MCF 10A (cell line): Measurements from ENCODE around the gene KIF3A. TPM values are rescaled to one million over a fixed set of nuclear protein-coding genes. Genes with fewer than 3 reads are reported as not detected.
A peak's percentile ranks its signal among the peaks of the same experiment; 100 is the strongest.

Source experiments
- BruUV-seq: library from RNA; stranded (reverse); fragments of 400-500 nt; replicated peaks from 2 replicates; lab custom pipeline; 2021; lab: Mats Ljungman, UMichigan
- CTCF ChIA-PET: fragments of 300-600 bp; sonication (Branson Sonifier 250); formaldehyde crosslinking; extraction: SDS; loops from one replicate; lab custom pipeline; 2021; ENCODE audit warnings: antibody characterized with exemption, inconsistent platforms; lab: Yijun Ruan, JAX
- POLR2A ChIA-PET: fragments of 300-600, 350-650 bp; sonication (Branson Sonifier 250); formaldehyde crosslinking; extraction: SDS; loops from one replicate; lab custom pipeline; 2020; ENCODE audit warnings: antibody characterized with exemption, inconsistent platforms; lab: Yijun Ruan, JAX
- DNase-seq: peaks from one replicate; pipeline ENCODE4 v3.0.0-alpha.2; 2018; ENCODE audit not compliant: unreplicated experiment
- H3K27ac Mint-ChIP-seq: one replicate; pipeline ENCODE4 v1.8.0; 2022; ENCODE audit warnings: mild to moderate bottlenecking, low read depth, mixed read lengths; ENCODE audit not compliant: unreplicated experiment
- H3K27me3 Mint-ChIP-seq: one replicate; pipeline ENCODE4 v1.8.0; 2022; ENCODE audit warnings: mixed read lengths; ENCODE audit not compliant: insufficient read depth, unreplicated experiment
- H3K36me3 Mint-ChIP-seq: one replicate; pipeline ENCODE4 v1.8.0; 2022; ENCODE audit warnings: mild to moderate bottlenecking, moderate library complexity, mixed read lengths; ENCODE audit not compliant: insufficient read depth, unreplicated experiment
- H3K4me1 Mint-ChIP-seq: one replicate; pipeline ENCODE4 v1.8.0; 2022; ENCODE audit warnings: mixed read lengths; ENCODE audit not compliant: insufficient read depth, unreplicated experiment
- H3K4me3 Mint-ChIP-seq: one replicate; pipeline ENCODE4 v1.8.0; 2022; ENCODE audit warnings: mild to moderate bottlenecking, moderate library complexity, mixed read lengths; ENCODE audit not compliant: unreplicated experiment
- H3K9me3 Mint-ChIP-seq: one replicate; pipeline ENCODE4 v1.8.0; 2022; ENCODE audit warnings: mixed read lengths; ENCODE audit not compliant: unreplicated experiment
- intact Hi-C: fragments of 100-400 bp; cut with micrococcal nuclease; formaldehyde crosslinking; loops from 2 replicates; pipeline ENCODE4 v1.14.1; 2022
- total RNA-seq: library from RNA; stranded (reverse); gene quantifications from 2 replicates; pipeline ENCODE4 v1.2.3, GENCODE V29; 2022
- TF ChIP-seq, protein P1 (sequence below): fragments of 200-600 bp; IDR thresholded peaks from one replicate; pipeline ENCODE4 v1.8.0; 2022; ENCODE audit warnings: antibody characterized with exemption, mild to moderate bottlenecking; ENCODE audit not compliant: unreplicated experiment

Gene KIF3A
- total RNA-seq, 1 experiment from 2014 or later = 23.9 TPM

DNA sequence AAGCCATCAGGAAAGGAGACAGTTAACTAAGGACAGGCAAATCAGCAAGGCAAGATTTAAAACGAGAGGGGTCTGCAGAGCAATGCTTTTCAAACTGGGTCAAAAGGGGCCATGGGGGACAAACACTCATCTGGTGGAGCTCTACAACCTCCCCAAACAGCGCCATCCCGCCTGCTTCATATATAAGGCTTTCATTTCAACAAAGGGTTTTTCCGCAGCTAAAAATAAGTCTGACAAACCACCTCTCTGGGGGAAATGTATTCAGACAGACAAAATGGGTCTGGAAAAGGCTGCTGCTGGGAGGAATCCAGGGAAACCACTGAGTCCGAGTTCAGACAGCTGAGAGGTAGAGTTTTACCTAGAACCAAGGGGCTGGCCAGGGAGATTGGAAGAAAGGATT, 48.0 kb upstream of the KIF3A start:
- Mint-ChIP-seq H3K4me3 (no peak overlapping the region), H3K9me3 (no peaks in the 10 kb centered on the region), H3K36me3 (no peaks in the 10 kb centered on the region), H3K27me3 (no peaks in the 10 kb centered on the region), H3K4me1 (peaks cover 7% of the 10 kb centered on the region), H3K27ac (no peak overlapping the region)
- CTCF ChIA-PET = interaction anchor here (1.6 to 2.3 kb wide), 2 partner anchors 12 to 35 kb away, joined by 7 to 12 read pairs; no protein-coding TSS in a partner anchor
- BruUV-seq = no TSS peak
- intact Hi-C loops = no loop called here
- DNase-seq = no peak
- TF ChIP-seq, protein P1, sequence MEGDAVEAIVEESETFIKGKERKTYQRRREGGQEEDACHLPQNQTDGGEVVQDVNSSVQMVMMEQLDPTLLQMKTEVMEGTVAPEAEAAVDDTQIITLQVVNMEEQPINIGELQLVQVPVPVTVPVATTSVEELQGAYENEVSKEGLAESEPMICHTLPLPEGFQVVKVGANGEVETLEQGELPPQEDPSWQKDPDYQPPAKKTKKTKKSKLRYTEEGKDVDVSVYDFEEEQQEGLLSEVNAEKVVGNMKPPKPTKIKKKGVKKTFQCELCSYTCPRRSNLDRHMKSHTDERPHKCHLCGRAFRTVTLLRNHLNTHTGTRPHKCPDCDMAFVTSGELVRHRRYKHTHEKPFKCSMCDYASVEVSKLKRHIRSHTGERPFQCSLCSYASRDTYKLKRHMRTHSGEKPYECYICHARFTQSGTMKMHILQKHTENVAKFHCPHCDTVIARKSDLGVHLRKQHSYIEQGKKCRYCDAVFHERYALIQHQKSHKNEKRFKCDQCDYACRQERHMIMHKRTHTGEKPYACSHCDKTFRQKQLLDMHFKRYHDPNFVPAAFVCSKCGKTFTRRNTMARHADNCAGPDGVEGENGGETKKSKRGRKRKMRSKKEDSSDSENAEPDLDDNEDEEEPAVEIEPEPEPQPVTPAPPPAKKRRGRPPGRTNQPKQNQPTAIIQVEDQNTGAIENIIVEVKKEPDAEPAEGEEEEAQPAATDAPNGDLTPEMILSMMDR = no peak
- POLR2A ChIA-PET = interaction anchor here (0.6 to 1.4 kb wide), 3 partner anchors 9 to 258 kb away, joined by 3 to 4 read pairs (median 4); no protein-coding TSS in a partner anchor

DNA sequence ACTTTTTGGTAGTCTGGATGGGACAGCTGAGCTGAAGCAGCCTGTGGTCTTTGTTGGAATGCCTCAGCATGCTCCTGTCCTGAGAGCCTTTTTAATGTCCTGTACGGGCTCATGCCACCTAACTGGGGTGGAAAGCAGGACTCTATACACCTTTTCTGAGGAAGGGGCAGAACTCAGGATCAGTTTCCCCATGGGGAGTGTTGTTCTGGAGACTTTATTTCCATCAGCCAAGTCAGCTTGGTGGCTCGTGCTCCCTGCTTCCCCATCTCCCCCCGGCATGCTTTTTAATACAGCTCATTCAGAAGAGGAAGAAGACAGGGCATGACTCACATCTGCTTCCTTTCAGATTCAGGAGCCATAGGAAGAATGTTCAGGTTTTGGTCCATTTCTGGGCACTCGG, 44.8 kb upstream of the KIF3A start:
- intact Hi-C loops = no loop called here
- peak; percentile 45 for DNase-seq
- H3K27ac Mint-ChIP-seq = no peak overlapping the region
- peaks cover 13% of the 10 kb centered on the region for H3K4me1 Mint-ChIP-seq
- no TSS peak for BruUV-seq
- no peaks in the 10 kb centered on the region for H3K36me3 Mint-ChIP-seq
- ChIA-PET CTCF (interaction anchor here (0.7 to 2.3 kb wide), 4 partner anchors 16 to 81 kb away, joined by 4 to 10 read pairs (median 4); no protein-coding TSS in a partner anchor), POLR2A (interaction anchor here (0.6 to 1.5 kb wide), 4 partner anchors 15 to 510 kb away, joined by 3 to 5 read pairs (median 4); no protein-coding TSS in a partner anchor)
- no peaks in the 10 kb centered on the region for H3K27me3 Mint-ChIP-seq
- no peaks in the 10 kb centered on the region for H3K9me3 Mint-ChIP-seq
- TF ChIP-seq, protein P1 = no peak
- no peak overlapping the region for H3K4me3 Mint-ChIP-seq

DNA sequence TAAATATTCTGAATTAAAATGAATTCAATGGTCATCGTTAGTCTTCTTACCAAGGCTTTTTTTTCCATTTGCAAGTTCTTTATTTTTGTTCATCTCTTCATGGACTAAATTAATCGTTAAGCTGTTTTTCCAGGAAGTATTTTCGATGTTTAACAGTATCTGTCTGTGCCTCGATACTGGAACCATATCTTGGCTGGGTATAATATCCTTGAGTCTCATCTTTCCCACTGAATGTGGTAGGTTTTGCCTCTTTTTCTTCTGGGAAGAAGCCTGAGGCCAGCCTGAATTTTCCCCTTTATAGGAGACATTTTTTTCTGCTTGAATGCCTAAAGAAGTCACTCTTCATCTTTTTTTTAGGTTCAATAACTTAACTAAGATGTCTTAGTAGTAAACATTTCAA, 43.7 kb upstream of the KIF3A start:
- intact Hi-C loops = no loop called here
- Mint-ChIP-seq H3K27me3 (no peaks in the 10 kb centered on the region), H3K36me3 (no peaks in the 10 kb centered on the region), H3K4me3 (no peak overlapping the region), H3K4me1 (peaks cover 13% of the 10 kb centered on the region), H3K9me3 (no peaks in the 10 kb centered on the region), H3K27ac (no peak overlapping the region)
- BruUV-seq = no TSS peak
- TF ChIP-seq, protein P1 = no peak
- ChIA-PET POLR2A (interaction anchor here (0.7 to 1.4 kb wide), 3 partner anchors 9 to 104 kb away, joined by 3 to 7 read pairs (median 5); no protein-coding TSS in a partner anchor), CTCF (interaction anchor here (0.6 to 1.6 kb wide), 2 partner anchors 17 to 254 kb away, joined by 3 to 5 read pairs; no protein-coding TSS in a partner anchor)
- DNase-seq = no peak

DNA sequence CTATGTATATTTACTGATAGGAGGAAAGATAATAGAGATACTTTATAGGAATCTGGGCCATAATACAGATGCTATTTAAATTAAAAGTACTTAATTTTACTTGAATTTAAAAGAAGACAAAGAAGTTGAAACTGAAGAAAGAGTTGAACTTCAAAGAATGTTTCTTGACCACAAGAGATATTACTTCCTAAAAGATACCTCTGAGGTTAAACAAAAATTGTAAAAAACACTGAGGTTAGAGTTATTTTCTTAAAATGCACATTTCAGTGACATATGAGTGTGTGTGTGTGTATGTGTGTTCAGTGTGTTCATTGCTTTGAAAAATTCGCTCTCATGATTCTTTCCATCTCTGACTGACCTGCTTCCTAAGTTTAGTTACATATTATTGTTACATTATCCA, 43.2 kb upstream of the KIF3A start:
- Mint-ChIP-seq H3K27me3 (no peaks in the 10 kb centered on the region), H3K36me3 (no peaks in the 10 kb centered on the region), H3K9me3 (no peaks in the 10 kb centered on the region), H3K27ac (no peak overlapping the region), H3K4me1 (peaks cover 15% of the 10 kb centered on the region), H3K4me3 (no peak overlapping the region)
- POLR2A ChIA-PET = interaction anchor here (1.4 kb wide), 1 partner anchor 19 kb away, joined by 5 read pairs; no protein-coding TSS in a partner anchor
- DNase-seq = no peak
- TF ChIP-seq, protein P1 = no peak
- CTCF ChIA-PET = interaction anchor here (1.6 kb wide), 1 partner anchor 18 kb away, joined by 5 read pairs; no protein-coding TSS in a partner anchor
- intact Hi-C loops = no loop called here
- BruUV-seq = no TSS peak
